GM21360 (cell line): ENCODE results near the gene SLITRK5.

ENCODE experiments used
- ATAC-seq: cut with Tn5 transposase; IDR thresholded peaks from one replicate; pipeline ENCODE4 v1.9.1; 2021; ENCODE audit warnings: mild to moderate bottlenecking, moderate library complexity; ENCODE audit not compliant: unreplicated experiment

Gene SLITRK5

DNA sequence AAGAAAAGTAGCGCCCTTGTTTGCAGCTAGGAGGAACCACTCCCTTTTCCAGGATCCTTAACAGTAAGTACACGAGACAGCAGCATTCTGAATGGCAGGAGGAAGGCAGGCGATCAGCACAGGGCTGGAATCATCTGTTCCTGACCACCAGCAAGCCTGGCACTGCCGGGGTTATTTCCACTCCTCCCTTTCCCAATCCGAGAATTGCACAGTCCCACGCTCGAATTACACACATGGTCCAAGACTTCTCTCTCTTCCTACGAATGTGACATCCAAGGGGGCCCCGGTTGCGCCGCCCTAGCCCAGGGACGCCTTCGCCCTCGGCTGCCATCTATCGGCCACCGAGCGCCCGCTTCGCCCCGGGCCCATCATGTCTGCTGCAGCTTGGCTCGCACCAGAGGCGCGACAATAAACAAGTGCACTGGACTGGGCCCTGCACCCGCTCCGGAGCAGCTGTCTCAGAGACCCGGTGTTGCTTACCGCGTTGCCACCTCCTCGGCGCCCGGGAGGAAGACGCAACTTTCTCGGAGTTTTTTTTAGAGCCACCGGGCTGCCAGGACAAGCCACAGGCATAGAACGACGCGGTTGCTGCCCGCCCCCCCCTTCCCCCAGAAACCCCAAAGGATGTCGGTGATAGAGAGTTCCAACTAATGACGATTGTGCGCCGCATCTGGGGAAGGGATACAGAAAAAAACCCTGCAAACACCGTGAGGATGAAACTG, at the start of gene SLITRK5:
TSS of gene SLITRK5 (plus strand) at position 341 of the 722 bp plus-strand sequence. CDS start 4,018 bp downstream, outside the sequence.
- ATAC-seq, result peak; percentile 98

DNA sequence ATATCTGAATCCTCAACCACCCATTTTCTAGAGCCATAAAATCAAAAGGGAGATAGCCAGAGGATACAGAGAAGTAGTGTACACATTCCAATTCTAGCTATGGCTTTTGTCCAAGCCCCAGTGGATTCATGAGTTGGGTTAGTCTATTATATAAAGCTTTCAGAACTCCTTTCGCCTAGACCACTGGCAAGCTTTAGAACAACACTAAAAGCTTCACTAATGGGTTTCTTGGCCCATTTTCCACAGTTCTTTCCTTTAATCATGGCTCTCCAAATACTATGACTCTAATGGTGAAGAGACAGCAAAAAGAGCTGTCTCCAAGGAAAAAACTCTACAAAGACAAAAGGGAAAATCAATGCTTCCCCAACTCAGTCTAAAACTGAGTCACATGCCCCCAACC, 48.2 kb upstream of the SLITRK5 start:
- ATAC-seq, result no peak

- no peak for ATAC-seq
These were observed 14.9 kb upstream of the SLITRK5 start for GRCh38 chr13:87656306-87656705.

GRCh38 chr13:87661471-87661870, 9.7 kb upstream of the SLITRK5 start:
- no peak for ATAC-seq

DNA sequence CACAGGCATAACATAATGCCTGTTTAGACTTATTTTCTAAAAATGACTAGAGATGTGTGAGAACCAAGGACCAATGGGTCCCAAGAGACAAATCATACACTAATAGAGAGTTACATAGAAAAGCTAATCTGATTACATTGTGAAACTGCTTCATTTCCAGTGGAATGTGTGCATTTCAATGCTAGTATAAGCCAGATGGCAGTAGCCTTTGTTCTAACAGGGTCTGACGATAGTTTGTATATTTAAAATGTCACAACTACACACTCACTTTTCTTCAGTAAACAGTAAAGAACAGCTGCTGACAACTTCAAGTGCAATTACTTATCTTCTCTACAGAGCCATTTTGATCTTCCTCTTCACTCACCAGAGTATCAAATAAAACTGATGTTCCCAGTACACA, 4.3 kb upstream of the SLITRK5 start:
- ATAC-seq, result no peak

GRCh38 chr13:87667686-87668085, 3.5 kb upstream of the SLITRK5 start:
- no peak for ATAC-seq

- peak; percentile 58 for ATAC-seq
These were observed 1.7 kb upstream of the SLITRK5 start for GRCh38 chr13:87669379-87669978.

DNA sequence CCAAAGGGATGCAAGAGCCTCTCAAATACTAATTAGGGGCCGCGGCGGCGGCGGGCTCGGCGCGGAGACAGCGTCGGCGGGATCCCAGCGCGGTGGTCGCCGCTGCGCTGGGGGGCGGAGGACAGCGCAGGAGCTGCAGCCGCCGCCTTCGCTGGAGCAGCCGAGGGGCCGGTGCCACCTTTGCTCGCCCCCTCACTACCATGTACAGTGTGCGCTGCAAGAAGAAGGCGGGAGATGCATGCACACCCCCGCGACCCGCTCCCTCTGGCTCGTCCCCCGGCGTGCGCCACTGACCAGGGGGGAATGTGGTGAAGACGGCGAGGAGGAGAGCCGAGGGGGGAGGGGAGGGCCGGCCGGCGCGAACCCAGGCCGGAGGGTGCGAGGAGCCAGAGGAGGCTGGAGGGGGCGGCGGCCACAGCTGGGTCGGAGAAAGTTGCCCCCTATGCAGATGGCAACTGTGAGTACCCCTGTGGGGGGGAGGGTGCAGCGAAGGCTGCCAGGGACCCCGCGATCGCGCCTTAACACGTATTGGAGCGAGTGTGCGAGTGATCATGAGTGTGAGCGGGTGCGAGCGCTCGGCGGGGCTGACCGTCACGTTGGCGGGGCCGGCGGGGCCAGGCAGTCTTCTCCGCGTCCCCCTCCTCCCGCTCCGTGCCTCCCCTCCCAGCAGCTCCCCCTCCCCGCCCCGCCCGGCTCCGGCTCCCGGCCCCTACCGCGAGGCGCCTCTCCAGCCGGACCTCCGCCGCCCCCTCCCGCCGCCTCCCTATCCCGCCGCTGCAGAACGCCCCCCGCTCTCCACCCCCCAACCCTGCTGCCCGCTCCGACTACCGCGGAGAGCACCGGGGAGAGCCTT, 808 bp downstream of the SLITRK5 start:
- ATAC-seq, result no peak

GRCh38 chr13:87674247-87674738, 3.1 kb downstream of the SLITRK5 start:
- no peak for ATAC-seq

DNA sequence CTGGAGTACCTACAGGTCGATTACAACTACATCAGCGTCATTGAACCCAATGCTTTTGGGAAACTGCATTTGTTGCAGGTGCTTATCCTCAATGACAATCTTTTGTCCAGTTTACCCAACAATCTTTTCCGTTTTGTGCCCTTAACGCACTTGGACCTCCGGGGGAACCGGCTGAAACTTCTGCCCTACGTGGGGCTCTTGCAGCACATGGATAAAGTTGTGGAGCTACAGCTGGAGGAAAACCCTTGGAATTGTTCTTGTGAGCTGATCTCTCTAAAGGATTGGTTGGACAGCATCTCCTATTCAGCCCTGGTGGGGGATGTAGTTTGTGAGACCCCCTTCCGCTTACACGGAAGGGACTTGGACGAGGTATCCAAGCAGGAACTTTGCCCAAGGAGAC, 4.7 kb downstream of the SLITRK5 start:
- no peak for ATAC-seq

- no peak for ATAC-seq
These were observed 5.3 kb downstream of the SLITRK5 start for GRCh38 chr13:87676254-87677042.

DNA sequence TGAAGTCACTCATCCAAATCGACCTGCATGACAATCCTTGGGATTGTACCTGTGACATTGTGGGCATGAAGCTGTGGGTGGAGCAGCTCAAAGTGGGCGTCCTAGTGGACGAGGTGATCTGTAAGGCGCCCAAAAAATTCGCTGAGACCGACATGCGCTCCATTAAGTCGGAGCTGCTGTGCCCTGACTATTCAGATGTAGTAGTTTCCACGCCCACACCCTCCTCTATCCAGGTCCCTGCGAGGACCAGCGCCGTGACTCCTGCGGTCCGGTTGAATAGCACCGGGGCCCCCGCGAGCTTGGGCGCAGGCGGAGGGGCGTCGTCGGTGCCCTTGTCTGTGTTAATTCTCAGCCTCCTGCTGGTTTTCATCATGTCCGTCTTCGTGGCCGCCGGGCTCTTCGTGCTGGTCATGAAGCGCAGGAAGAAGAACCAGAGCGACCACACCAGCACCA, 5.9 kb downstream of the SLITRK5 start:
- no peak for ATAC-seq

DNA sequence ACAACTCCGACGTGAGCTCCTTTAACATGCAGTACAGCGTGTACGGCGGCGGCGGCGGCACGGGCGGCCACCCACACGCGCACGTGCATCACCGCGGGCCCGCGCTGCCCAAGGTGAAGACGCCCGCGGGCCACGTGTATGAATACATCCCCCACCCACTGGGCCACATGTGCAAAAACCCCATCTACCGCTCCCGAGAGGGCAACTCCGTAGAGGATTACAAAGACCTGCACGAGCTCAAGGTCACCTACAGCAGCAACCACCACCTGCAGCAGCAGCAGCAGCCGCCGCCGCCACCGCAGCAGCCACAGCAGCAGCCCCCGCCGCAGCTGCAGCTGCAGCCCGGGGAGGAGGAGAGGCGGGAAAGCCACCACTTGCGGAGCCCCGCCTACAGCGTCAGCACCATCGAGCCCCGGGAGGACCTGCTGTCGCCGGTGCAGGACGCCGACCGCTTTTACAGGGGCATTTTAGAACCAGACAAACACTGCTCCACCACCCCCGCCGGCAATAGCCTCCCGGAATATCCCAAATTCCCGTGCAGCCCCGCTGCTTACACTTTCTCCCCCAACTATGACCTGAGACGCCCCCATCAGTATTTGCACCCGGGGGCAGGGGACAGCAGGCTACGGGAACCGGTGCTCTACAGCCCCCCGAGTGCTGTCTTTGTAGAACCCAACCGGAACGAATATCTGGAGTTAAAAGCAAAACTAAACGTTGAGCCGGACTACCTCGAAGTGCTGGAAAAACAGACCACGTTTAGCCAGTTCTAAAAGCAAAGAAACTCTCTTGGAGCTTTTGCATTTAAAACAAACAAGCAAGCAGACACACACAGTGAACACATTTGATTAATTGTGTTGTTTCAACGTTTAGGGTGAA, 6.6 kb downstream of the SLITRK5 start:
- ATAC-seq, result no peak

GRCh38 chr13:87678372-87678752, 7.2 kb downstream of the SLITRK5 start:
- no peak for ATAC-seq

DNA sequence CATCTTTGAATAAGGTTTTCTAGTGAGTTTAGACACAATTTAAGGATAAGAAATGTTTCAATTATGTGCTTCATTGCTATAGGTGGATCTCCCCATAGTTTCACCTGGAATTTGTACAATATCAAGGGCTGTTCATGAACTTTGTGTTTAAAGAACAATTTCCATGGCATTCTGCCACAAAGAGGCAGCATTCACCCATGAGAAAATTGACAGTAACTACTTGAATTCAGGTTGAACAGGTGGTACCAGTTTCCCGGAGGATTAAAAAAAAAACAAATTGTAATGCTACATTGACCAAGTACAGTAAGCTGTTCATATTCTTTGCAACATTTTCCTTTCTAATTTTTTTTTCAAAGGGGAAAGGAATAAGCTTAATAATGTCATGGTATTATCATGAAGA, 9.1 kb downstream of the SLITRK5 start:
- ATAC-seq, result no peak

DNA sequence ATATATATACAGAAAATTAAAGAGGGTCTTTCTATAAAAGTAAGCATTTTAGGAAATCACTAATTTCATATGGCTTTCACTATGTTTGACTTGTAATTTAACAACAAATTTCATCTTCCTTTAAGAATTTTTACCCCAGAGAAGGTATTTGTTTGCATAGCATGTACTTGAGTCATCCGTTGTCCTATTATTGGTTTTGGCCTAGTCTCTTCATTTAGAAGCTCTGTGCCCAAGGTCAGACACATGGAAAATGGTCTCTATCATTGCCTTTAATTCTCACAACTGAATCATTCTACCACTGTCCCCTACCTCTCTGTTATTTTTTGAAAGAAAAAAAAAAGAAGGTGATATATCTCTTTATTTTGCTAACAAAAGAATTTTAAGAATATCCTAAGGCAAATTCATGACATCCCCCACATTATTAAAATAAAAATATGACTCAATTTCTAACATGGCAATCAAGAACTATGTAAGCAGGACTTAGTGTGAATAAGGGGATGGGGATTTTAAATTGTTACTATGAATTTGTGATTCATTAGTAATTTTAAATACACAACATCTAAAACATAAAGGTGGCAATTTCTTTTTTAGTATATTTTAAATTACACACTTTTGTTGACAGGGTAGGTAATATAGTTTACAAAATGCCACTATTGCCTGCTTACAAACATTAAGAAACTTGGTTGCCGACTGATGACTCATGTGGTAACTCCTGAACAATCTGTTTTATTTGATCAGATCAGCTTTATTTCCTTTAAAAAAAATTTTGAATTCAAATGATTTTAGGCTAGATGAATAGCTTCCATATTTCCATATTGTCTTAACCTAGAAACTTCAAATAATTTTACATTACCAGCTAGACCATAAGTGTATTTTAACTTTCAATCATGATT, 13.9 kb downstream of the SLITRK5 start:
- no peak for ATAC-seq

DNA sequence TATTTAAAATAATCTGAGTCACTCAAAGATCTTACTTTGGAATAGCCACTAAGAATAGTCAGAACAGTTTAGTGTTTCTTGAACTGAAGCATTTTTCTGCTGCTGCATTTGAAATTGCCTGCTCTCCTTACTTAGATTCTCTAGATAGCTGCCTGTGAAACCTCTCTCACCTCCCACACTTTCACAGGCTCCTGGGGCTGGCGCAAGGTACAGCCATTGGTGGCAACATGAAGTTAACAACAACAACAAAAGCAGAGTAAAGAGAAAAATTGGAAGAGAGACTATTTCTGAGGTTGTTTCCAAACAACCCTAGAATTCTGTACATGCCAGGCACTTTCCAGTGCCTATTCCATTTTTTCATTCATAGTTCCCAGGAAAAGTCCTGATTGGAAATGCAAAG, 25.3 kb downstream of the SLITRK5 start:
- no peak for ATAC-seq

GRCh38 chr13:87698268-87698667, 27.1 kb downstream of the SLITRK5 start:
- no peak for ATAC-seq

GRCh38 chr13:87709947-87710346, 38.8 kb downstream of the SLITRK5 start:
- ATAC-seq, result no peak
